GM21619 (cell line): ENCODE measurements around the gene BORCS5.
A peak's percentile ranks its signal among the peaks of the same experiment; 100 is the strongest.
"Not testable (repeated sequence)": the region's sequence is repeated elsewhere in the genome, so short reads cannot be mapped to it uniquely, and the experiment has no call there.

Source experiments
- ATAC-seq: cut with Tn5 transposase; IDR thresholded peaks from one replicate; pipeline ENCODE4 v1.9.1; 2021; ENCODE audit not compliant: unreplicated experiment

BORCS5 gene

GRCh38 chr12:12356896-12357718 lies at the start of gene BORCS5:
BORCS5 (plus strand) TSS chr12:12357078; CDS start chr12:12357452, 374 bp downstream.
- peak; percentile 80 for ATAC-seq

- not testable (repeated sequence) for ATAC-seq
Measured at GRCh38 chr12:12310695-12311094, 46.2 kb upstream of the BORCS5 start.

GRCh38 chr12:12315838-12316237 lies 41.0 kb upstream of the BORCS5 start:
- ATAC-seq: no peak

GRCh38 chr12:12319451-12320183 lies 37.3 kb upstream of the BORCS5 start:
- ATAC-seq: no peak

- ATAC-seq: no peak
Measured at GRCh38 chr12:12323118-12323517, 33.8 kb upstream of the BORCS5 start.

GRCh38 chr12:12323591-12323990 lies 33.3 kb upstream of the BORCS5 start:
- ATAC-seq: no peak

- no peak for ATAC-seq
Measured at GRCh38 chr12:12326262-12326661, 30.6 kb upstream of the BORCS5 start.

- ATAC-seq: no peak
Measured at GRCh38 chr12:12327802-12328201, 29.1 kb upstream of the BORCS5 start.

GRCh38 chr12:12331244-12331771 lies 25.6 kb upstream of the BORCS5 start:
- no peak for ATAC-seq

- ATAC-seq: no peak
Measured at GRCh38 chr12:12331896-12332295, 25.0 kb upstream of the BORCS5 start.

- no peak for ATAC-seq
Measured at GRCh38 chr12:12333407-12334366, 23.2 kb upstream of the BORCS5 start.

GRCh38 chr12:12334367-12335040 lies 22.4 kb upstream of the BORCS5 start:
- ATAC-seq: no peak

- ATAC-seq: peak; percentile 61
Measured at GRCh38 chr12:12336049-12336411, 20.8 kb upstream of the BORCS5 start.

- ATAC-seq: no peak
Measured at GRCh38 chr12:12336511-12336910, 20.4 kb upstream of the BORCS5 start.

- ATAC-seq: no peak
Measured at GRCh38 chr12:12338527-12339168, 18.2 kb upstream of the BORCS5 start.

GRCh38 chr12:12349711-12350665 lies 6.9 kb upstream of the BORCS5 start, which contains the start of gene MANSC1:
MANSC1 (minus strand) TSS chr12:12350242; CDS start chr12:12343314, 6,928 bp downstream.
- peak; percentile 48 for ATAC-seq

- ATAC-seq: no peak
Measured at GRCh38 chr12:12350868-12351463, 5.9 kb upstream of the BORCS5 start.
